ENCODE data around the gene SLC16A3.

SLC16A3 gene

GRCh38 chr17:82263641-82264040 lies 34.8 kb downstream of the SLC16A3 start:
- ATAC-seq: no peak
- TF ChIP-seq ZC3H10 (CRISPR knock-in tag; IDR thresholded peaks at IDR 0.05): no peak
- TF ChIP-seq POU6F1 (CRISPR knock-in tag; IDR thresholded peaks at IDR 0.05; ENCODE audit: borderline replicate concordance, low read depth): no peak
- TF ChIP-seq BACH2 (CRISPR knock-in tag; IDR thresholded peaks at IDR 0.05; ENCODE audit: borderline replicate concordance): no peak
- no peak for TF ChIP-seq ISL1 (CRISPR knock-in tag; IDR thresholded peaks at IDR 0.05)
- no peak for TF ChIP-seq ARNTL (CRISPR knock-in tag; IDR thresholded peaks at IDR 0.05; ENCODE audit: borderline replicate concordance, low read depth)
- no peak for TF ChIP-seq ZFP3 (CRISPR knock-in tag; IDR thresholded peaks at IDR 0.05)
- TF ChIP-seq SNAI2 (CRISPR knock-in tag; IDR thresholded peaks at IDR 0.05): no peak
- TF ChIP-seq TCF4 (CRISPR knock-in tag; IDR thresholded peaks at IDR 0.05; ENCODE audit: borderline replicate concordance): no peak
- TF ChIP-seq TOX (CRISPR knock-in tag; IDR thresholded peaks at IDR 0.05; ENCODE audit: borderline replicate concordance): no peak
- TF ChIP-seq GLIS3 (CRISPR knock-in tag; IDR thresholded peaks at IDR 0.05): no peak
- no peak for TF ChIP-seq CREB5 (CRISPR knock-in tag; IDR thresholded peaks at IDR 0.05; ENCODE audit: low read depth)
- no peak for TF ChIP-seq ZFP30 (CRISPR knock-in tag; IDR thresholded peaks at IDR 0.05)
- no peak for TF ChIP-seq OSR1 (CRISPR knock-in tag; IDR thresholded peaks at IDR 0.05)
- TF ChIP-seq ESRRG (CRISPR knock-in tag; IDR thresholded peaks at IDR 0.05): no peak

- TF ChIP-seq TSHZ2 (CRISPR knock-in tag; IDR thresholded peaks at IDR 0.05): no peak
- no peak for TF ChIP-seq CREB5 (CRISPR knock-in tag; IDR thresholded peaks at IDR 0.05; ENCODE audit: low read depth)
- no peak for TF ChIP-seq PATZ1 (CRISPR knock-in tag; IDR thresholded peaks at IDR 0.05; ENCODE audit: borderline replicate concordance)
- no peak for TF ChIP-seq ZFP30 (CRISPR knock-in tag; IDR thresholded peaks at IDR 0.05)
- no peak for TF ChIP-seq CSRNP3 (CRISPR knock-in tag; IDR thresholded peaks at IDR 0.05)
- TF ChIP-seq GLIS3 (CRISPR knock-in tag; IDR thresholded peaks at IDR 0.05): no peak
- TF ChIP-seq TCF4 (CRISPR knock-in tag; IDR thresholded peaks at IDR 0.05; ENCODE audit: borderline replicate concordance): no peak
- TF ChIP-seq BACH2 (CRISPR knock-in tag; IDR thresholded peaks at IDR 0.05; ENCODE audit: borderline replicate concordance): no peak
- no peak for TF ChIP-seq ZNF8 (CRISPR knock-in tag; IDR thresholded peaks at IDR 0.05)
- no peak for TF ChIP-seq ARNTL (CRISPR knock-in tag; IDR thresholded peaks at IDR 0.05; ENCODE audit: borderline replicate concordance, low read depth)
- no peak for ATAC-seq
Measured at GRCh38 chr17:82266142-82266541, 37.3 kb downstream of the SLC16A3 start.
